ENCODE measurements around the gene RFX4.

DNA sequence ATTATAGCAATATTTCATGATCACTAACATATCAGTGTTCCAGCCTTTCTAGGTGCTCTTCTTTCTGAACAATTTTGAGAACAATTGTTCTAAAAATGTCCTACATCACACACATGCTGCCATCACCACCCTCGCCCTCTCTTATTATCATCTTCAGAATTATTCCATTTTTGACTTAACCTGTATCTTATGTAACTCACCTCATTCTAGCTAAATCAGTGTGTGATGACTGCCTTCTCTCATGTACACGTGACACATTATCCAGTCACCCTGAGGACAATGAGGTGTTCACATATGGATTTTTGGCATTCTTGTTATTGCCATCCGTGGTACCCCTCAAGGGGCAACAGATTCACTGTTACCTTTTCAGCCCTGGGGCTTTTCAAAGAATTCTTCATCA, 87.3 kb downstream of the RFX4 start:
- TF ChIP-seq, protein P1, sequence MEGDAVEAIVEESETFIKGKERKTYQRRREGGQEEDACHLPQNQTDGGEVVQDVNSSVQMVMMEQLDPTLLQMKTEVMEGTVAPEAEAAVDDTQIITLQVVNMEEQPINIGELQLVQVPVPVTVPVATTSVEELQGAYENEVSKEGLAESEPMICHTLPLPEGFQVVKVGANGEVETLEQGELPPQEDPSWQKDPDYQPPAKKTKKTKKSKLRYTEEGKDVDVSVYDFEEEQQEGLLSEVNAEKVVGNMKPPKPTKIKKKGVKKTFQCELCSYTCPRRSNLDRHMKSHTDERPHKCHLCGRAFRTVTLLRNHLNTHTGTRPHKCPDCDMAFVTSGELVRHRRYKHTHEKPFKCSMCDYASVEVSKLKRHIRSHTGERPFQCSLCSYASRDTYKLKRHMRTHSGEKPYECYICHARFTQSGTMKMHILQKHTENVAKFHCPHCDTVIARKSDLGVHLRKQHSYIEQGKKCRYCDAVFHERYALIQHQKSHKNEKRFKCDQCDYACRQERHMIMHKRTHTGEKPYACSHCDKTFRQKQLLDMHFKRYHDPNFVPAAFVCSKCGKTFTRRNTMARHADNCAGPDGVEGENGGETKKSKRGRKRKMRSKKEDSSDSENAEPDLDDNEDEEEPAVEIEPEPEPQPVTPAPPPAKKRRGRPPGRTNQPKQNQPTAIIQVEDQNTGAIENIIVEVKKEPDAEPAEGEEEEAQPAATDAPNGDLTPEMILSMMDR (conservative IDR thresholded peaks at IDR 0.05; ENCODE audit: low read length) = no peak
- TF ChIP-seq EZH2phosphoT487 (IDR thresholded peaks at IDR 0.05; ENCODE audit: borderline replicate concordance, low read depth, low read length) = no peak
